HS-27A (cell line): ENCODE data around the gene HBQ1.
"Not testable (repeated sequence)": the region's sequence is repeated elsewhere in the genome, so short reads cannot be mapped to it uniquely, and the experiment has no call there.

Experiments used
- DNase-seq: peaks from one replicate; pipeline ENCODE4 v3.0.0-alpha.2; 2012; ENCODE audit warnings: low read depth, missing footprints

The HBQ1 gene

GRCh38 chr16:160691-161190 lies 19.5 kb upstream of the HBQ1 start:
- DNase-seq = no peak

GRCh38 chr16:162271-162991 lies 17.8 kb upstream of the HBQ1 start:
- DNase-seq = no peak

GRCh38 chr16:163139-163538 lies 17.1 kb upstream of the HBQ1 start:
- not testable (repeated sequence) for DNase-seq

- DNase-seq = not testable (repeated sequence)
Measured at GRCh38 chr16:163696-164095, 16.6 kb upstream of the HBQ1 start.

- DNase-seq = not testable (repeated sequence)
Measured at GRCh38 chr16:164134-164823, 16.0 kb upstream of the HBQ1 start.

- no peak for DNase-seq
Measured at GRCh38 chr16:164827-165538, 15.3 kb upstream of the HBQ1 start.

GRCh38 chr16:165539-166374 lies 14.5 kb upstream of the HBQ1 start, which contains the start of gene HBM:
Gene HBM (plus strand): TSS chr16:165978. CDS start chr16:165998, 20 bp downstream.
- no peak for DNase-seq

- no peak for DNase-seq
Measured at GRCh38 chr16:166375-167121, 13.7 kb upstream of the HBQ1 start.

GRCh38 chr16:167122-167690 lies 13.1 kb upstream of the HBQ1 start:
- DNase-seq = no peak

GRCh38 chr16:168424-168823 lies 11.8 kb upstream of the HBQ1 start:
- DNase-seq = no peak

- DNase-seq = no peak
Measured at GRCh38 chr16:169014-169413, 11.2 kb upstream of the HBQ1 start.

- DNase-seq = not testable (repeated sequence)
Measured at GRCh38 chr16:170088-170507, 10.2 kb upstream of the HBQ1 start.

- DNase-seq = no peak
Measured at GRCh38 chr16:170788-171187, 9.5 kb upstream of the HBQ1 start.

- not testable (repeated sequence) for DNase-seq
Measured at GRCh38 chr16:172374-172941, 7.8 kb upstream of the HBQ1 start, which contains the start of gene HBA2. Gene HBA2 (plus strand): TSS chr16:172876. CDS start chr16:172913, 37 bp downstream.

- DNase-seq = not testable (repeated sequence)
Measured at GRCh38 chr16:173211-173854, 6.9 kb upstream of the HBQ1 start.

GRCh38 chr16:173928-174769 lies 6.1 kb upstream of the HBQ1 start:
- DNase-seq = not testable (repeated sequence)

- DNase-seq = no peak
Measured at GRCh38 chr16:175011-175949, 5.0 kb upstream of the HBQ1 start.
